KOPT-K1 (cell line): ENCODE results near the gene PES1.
"Not testable (repeated sequence)": the region's sequence is repeated elsewhere in the genome, so short reads cannot be mapped to it uniquely, and the experiment has no call there.

Experiments
- H3K27ac ChIP-seq: fragments of 200-600 bp; sonication (generic); 2 replicates; pipeline ENCODE4 v1.5.1; 2016; ENCODE audit warnings: antibody characterized with exemption, mild to moderate bottlenecking, low read depth, low read length; ENCODE audit not compliant: poor library complexity, severe bottlenecking
- H3K36me3 ChIP-seq: fragments of 200-600 bp; sonication (generic); 2 replicates; pipeline ENCODE4 v1.5.1; 2017; ENCODE audit warnings: antibody characterized with exemption, mild to moderate bottlenecking, low read length, moderate library complexity; ENCODE audit not compliant: insufficient read depth
- H3K9me3 ChIP-seq: fragments of 200-600 bp; sonication (generic); 2 replicates; pipeline ENCODE4 v1.5.1; 2017; ENCODE audit warnings: antibody characterized with exemption, low read length, mild to moderate bottlenecking; ENCODE audit not compliant: insufficient read depth, poor library complexity, severe bottlenecking

PES1 gene

GRCh38 chr22:30598986-30599385 is 7.3 kb upstream of the PES1 start:
- Histone ChIP-seq H3K27ac (no peak overlapping the region), H3K9me3 (no peaks in the 10 kb centered on the region), H3K36me3 (no peaks in the 10 kb centered on the region)

- no peak overlapping the region for H3K27ac ChIP-seq
- no peaks in the 10 kb centered on the region for H3K9me3 ChIP-seq
- no peaks in the 10 kb centered on the region for H3K36me3 ChIP-seq
Observed at GRCh38 chr22:30596886-30597285, 5.2 kb upstream of the PES1 start.

- Histone ChIP-seq H3K27ac (no peak overlapping the region), H3K9me3 (no peaks in the 10 kb centered on the region), H3K36me3 (no peaks in the 10 kb centered on the region)
Observed at GRCh38 chr22:30596199-30596598, 4.5 kb upstream of the PES1 start.

GRCh38 chr22:30592360-30592713 is 627 bp upstream of the PES1 start:
- not testable (repeated sequence) for H3K27ac ChIP-seq, H3K9me3 ChIP-seq
- H3K36me3 ChIP-seq = peaks cover 30% of the 10 kb centered on the region

GRCh38 chr22:30591191-30591587 is 521 bp downstream of the PES1 start:
- H3K27ac ChIP-seq = peak overlapping the region; percentile 81
- H3K36me3 ChIP-seq = peaks cover 41% of the 10 kb centered on the region
- H3K9me3 ChIP-seq = no peaks in the 10 kb centered on the region

- Histone ChIP-seq H3K36me3 (peaks cover 89% of the 10 kb centered on the region), H3K27ac (no peak overlapping the region), H3K9me3 (no peaks in the 10 kb centered on the region)
Observed at GRCh38 chr22:30586414-30586813, 5.3 kb downstream of the PES1 start.

GRCh38 chr22:30584441-30584840 is 7.3 kb downstream of the PES1 start:
- H3K27ac ChIP-seq = no peak overlapping the region
- H3K36me3 ChIP-seq = peaks cover 100% of the 10 kb centered on the region
- no peaks in the 10 kb centered on the region for H3K9me3 ChIP-seq

GRCh38 chr22:30582788-30583545 is 8.7 kb downstream of the PES1 start:
- Histone ChIP-seq H3K27ac (no peak overlapping the region), H3K36me3 (peaks cover 100% of the 10 kb centered on the region), H3K9me3 (no peaks in the 10 kb centered on the region)

- Histone ChIP-seq H3K36me3 (peaks cover 100% of the 10 kb centered on the region), H3K27ac (no peak overlapping the region), H3K9me3 (no peaks in the 10 kb centered on the region)
Observed at GRCh38 chr22:30582051-30582450, 9.7 kb downstream of the PES1 start.

GRCh38 chr22:30580896-30581295 is 10.8 kb downstream of the PES1 start:
- H3K27ac ChIP-seq = no peak overlapping the region
- H3K9me3 ChIP-seq = no peaks in the 10 kb centered on the region
- H3K36me3 ChIP-seq = peaks cover 100% of the 10 kb centered on the region

- Histone ChIP-seq H3K9me3 (no peaks in the 10 kb centered on the region), H3K27ac (no peak overlapping the region), H3K36me3 (peaks cover 88% of the 10 kb centered on the region)
Observed at GRCh38 chr22:30578481-30578880, 13.2 kb downstream of the PES1 start.

GRCh38 chr22:30575859-30576258 is 15.9 kb downstream of the PES1 start:
- Histone ChIP-seq H3K36me3 (peaks cover 62% of the 10 kb centered on the region), H3K9me3 (no peaks in the 10 kb centered on the region), H3K27ac (no peak overlapping the region)

- peaks cover 55% of the 10 kb centered on the region for H3K36me3 ChIP-seq
Observed at GRCh38 chr22:30574997-30575671, 16.6 kb downstream of the PES1 start.

GRCh38 chr22:30574095-30574981 is 17.4 kb downstream of the PES1 start, which contains the start of gene GAL3ST1:
GAL3ST1 (minus strand) TSS chr22:30574665; CDS start chr22:30557392, 17,273 bp downstream.
- Histone ChIP-seq H3K27ac (no peak within 1 kb of the TSS), H3K9me3 (no peaks in the 10 kb centered on the region), H3K36me3 (peaks cover 47% of the 10 kb centered on the region)

More at GRCh38 chr22:30574997-30575671, 16.6 kb downstream of the PES1 start:
- no peak overlapping the region for H3K27ac ChIP-seq
- no peaks in the 10 kb centered on the region for H3K9me3 ChIP-seq

GRCh38 chr22:30573594-30574094 is 18.1 kb downstream of the PES1 start:
- Histone ChIP-seq H3K27ac (no peak overlapping the region), H3K9me3 (no peaks in the 10 kb centered on the region), H3K36me3 (peaks cover 40% of the 10 kb centered on the region)
